Stimulated activated CD8-positive, alpha-beta memory T cell treated with anti-CD3 and anti-CD28 coated beads, Interleukin-2, amount 100 ng/mL, for 48 hours (primary cell): ENCODE measurements around the gene POR.

Source experiments
- DNase-seq, 2 donors: peaks; one replicate each; pipeline ENCODE4 v3.0.0-alpha.2; 2020; ENCODE audit warnings: low read depth in 2 of 2

Gene POR

DNA sequence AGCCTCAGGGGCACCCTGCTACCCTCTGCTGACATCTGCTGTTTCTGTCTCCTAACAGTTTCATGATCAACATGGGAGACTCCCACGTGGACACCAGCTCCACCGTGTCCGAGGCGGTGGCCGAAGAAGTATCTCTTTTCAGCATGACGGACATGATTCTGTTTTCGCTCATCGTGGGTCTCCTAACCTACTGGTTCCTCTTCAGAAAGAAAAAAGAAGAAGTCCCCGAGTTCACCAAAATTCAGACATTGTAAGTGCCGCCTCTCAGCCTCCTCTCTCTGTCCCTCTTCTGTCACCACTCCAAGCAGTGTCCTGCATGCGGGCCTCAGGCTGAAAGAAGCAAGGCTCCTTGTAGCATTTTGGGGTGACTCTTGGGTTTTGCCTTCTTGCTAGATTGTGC is 39.0 kb downstream of the POR start:
- no peak for DNase-seq

DNA sequence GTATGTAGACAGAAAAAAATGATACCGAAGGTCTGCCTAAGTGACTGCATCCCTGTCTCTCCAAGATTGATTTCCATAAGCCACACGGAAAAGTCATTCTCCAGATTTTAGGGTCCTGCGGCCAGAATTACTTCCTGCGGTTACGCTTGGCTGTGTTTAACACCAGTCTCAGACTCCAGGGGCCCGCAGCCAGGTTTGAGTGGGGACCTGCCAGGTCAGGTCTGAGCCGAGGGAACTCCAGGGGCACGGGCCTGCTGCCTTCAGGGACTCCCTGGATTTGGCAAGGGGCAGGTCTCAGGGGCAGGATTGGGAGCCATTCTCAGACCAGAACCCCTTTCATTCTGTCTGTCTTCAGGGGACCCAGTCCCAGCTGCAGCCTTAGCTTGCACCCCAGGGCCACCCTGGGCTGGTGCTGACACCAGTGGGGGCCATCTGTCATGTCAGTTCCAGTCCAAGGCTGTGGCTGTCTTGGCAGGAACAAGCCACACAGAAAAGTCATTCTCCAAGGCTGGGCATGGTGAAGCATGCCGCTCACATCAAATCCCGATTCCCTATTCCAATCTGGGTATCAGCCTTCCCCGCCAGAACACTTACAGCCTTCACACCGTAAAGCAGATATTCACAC is 40.5 kb downstream of the POR start:
- DNase-seq: no peak

DNA sequence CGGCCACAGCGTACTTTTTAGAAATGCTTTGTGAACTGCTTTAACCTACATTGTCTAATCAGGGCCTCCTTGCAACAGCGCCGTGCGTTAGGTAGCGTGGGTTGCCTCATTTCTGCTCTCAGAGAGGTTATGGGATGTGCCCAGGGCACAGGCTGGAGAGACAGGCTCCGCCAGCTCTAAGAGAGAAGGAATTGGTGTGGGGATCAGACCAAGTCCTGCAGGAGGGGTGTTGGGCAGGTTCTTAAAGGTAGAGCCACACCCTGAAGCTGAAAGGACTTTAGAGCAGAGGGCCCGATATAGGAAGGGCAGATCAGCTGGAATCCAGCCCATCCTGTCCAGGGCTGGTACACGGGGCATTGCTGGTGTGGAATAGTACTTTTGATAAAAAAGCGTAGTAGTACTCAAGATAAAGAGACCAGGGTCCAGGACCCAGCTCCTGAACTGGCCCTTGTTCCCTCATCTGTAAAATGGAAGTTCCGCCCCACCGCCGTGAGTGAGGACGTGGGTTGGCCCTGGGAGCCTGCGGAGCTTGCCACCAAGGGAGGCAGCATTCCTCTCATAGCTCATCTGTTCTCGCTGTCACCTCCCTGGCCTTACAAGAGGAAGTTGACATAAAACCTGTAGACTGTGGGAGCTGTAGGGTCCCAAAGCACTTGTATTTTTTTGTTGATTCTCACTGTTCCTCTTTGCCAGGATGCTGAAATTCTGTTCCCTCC is 42.2 kb downstream of the POR start:
- DNase-seq: no peak

DNA sequence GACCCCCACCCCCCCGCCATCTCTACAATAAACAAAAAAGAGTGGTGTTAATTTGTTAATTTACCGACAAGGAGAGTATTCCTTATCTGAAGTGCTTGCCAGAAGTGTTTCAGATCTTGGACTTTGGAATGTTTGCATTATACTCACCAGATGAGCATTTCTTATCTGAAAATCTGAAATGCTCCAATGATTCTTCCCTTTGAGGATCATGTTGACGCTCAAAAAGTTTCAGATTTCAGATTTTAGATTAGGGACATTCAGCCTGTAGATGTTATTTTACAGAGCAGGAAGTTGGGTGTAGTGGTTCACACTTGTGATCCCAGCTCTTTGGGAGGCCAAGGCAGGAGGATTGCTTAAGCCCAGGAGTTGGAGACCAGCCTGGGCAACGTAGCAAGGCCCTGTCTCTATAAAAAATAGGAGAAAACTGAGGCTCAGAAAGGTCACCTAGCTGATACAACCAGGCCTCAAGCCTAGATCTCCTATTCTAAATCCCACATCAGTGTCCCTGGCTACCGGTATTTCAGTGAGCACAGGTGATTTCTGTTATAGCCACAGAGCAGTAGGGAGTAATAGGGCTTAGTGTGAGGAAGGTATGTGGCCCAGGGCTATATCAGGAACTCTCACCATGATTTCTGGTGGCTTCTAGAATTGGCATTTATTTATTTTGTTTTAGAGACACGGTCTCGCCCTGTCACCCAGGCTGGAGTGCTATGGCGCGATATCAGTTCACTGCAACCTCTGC is 44.0 kb downstream of the POR start:
- no peak for DNase-seq

DNA sequence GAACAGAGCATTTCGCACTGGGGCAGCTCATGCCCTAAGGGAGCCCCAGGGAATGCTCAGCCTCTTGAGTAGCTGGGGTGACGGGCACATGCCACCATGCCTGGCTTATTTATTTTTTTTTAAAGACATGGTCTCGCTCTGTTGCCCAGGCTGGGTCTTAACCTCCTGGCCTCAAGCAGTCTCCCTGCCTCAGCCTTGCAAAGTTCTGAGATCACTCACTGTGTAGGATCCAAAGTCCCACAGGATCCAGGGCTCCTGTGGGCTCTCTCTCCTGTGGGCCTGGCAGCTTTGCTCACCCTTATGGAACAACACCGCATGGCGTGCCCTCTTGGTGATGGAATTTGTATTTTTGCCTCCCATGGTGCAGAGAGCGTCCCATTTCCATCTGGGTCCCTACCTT is 45.4 kb downstream of the POR start:
- no peak for DNase-seq

DNA sequence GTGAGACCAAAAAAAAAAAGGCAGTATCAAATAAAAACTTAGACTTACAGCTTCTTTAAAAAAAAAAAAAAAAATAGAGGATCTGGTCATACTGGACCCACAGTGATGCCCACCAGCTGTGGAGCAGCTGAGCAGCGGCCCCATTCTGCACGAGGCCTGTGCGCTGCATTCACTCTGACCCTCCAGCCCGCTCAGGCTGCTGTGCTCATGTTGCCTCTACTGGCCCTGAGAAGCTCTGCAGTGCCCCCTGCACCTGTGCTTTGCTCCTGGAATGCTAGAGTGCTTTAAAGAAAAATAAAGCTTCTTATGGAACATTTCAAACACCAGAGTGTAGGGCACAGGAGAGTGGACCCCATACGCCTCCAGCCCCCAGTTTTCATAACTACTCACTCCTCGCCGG is 46.3 kb downstream of the POR start:
- DNase-seq: no peak

DNA sequence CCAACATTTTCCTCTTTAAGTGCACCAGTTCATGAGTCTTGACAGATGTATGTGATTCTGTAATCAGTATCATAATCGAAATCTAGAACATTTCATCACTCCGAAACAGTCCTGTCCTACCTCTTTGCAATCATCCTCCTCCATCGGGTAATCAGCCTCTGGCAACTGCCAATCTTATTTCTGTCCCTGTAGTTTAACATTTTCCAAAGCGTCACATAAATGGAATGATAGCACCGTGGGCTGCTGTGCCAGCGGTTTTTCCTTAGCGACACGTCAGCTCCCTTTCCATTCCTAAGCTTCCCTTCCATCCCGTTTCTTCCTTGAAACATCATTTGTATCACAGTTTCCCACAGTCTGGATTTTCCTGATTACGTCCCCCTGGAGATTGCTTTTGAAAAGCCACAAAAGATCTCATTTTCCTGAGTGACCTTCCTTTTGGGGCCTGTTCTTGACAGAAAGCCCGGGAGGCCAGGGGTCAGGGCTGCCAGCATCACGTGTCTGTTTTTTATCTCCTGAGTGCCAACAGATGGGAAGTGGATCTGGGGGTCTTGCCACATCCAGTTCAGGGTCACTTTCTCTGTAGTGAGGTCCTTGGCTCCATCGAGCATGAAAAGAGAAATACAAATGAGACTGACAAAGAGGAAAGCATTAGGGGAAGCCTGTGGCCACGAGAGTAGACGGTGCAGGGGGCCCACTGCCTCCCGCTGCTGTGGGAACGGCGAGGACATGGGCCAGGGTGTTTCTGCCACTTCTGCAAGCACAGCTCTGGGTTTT is 47.8 kb downstream of the POR start:
- no peak for DNase-seq

DNA sequence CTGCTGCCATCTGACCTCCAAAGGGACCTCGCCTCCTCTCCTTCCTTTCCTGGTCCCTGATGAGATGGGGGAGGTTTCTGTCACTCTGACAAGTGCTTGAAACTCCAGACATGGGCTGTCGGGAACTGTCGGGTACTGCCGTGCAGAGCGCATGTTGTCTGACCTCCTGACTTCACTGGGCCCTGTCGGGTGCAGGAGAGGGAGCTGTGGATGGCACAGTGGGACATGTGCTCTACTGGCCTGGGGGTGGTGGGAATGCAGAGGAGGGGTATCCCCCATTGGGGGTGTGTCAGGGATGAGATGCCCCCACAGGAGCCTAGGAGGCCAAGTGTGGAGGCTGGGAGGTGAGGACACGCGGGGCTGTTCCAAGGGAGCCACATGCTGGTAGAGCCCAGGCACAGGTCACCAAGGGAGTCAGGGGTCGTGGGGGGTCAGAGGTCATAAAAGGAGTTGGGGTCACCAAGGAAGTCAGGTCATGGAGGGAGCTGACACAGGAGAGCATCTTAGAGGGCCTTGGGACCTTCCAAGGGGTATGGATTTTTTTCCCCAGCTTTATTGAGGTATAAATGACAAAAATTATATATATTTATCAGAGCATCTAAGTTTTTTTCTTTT is 48.5 kb downstream of the POR start:
- DNase-seq: no peak

DNA sequence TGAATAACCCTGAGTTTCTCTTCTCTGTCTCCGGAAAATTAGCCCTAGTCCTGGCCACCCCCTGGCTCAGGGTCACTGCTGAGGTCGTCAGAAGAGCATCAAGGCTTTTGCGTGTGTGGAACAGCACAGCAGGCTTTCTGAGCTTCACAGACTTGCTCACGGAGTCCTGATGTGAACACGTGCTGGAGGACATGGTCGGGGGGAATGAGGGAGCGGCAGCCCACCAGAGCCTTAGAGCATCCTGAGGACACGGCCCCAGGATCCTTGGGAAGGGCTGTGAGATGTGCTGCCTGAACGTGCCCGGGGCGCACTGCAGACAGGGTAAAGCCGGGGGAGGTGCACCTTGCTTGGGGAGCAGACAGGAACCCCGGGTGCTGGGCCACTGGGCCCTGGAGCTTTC is 50.7 kb downstream of the POR start:
- DNase-seq: no peak

DNA sequence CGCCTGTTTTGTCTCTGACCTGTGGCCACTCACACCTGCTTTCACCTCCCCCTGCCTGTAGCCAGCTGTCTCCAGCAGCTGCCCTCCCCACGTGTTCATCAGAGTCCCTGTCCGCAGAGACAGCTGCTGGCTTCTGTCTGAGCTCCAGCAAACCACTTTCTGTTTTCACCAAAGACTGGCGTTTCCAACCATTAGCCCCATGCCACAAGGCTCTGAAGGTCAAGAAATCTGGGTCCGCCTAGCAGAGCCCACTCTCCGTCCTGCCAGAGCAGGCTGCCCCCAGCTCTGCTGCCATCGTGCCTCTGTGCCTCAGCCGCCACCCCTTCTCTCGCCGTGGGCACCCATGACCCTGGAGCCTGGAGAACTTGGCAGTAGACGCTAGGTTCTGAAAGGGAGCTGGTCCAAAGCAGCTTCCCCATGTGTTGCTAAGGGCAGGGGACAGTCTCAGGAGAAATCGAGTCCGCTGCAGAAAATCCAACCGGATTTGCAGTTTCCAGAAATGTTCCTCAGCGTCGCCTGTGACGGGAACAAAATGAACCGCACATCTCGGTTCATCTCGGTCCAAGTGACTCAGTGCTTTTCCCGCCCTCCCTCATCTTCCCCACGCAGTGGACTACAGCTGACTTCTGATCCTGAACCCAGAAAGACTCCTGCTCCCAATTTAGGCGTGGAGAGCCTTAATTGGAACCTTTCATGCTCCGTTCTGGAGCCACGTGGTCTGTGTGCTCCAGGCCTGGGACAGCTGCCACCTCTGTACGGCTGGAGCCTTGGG is 51.4 kb downstream of the POR start:
- no peak for DNase-seq

DNA sequence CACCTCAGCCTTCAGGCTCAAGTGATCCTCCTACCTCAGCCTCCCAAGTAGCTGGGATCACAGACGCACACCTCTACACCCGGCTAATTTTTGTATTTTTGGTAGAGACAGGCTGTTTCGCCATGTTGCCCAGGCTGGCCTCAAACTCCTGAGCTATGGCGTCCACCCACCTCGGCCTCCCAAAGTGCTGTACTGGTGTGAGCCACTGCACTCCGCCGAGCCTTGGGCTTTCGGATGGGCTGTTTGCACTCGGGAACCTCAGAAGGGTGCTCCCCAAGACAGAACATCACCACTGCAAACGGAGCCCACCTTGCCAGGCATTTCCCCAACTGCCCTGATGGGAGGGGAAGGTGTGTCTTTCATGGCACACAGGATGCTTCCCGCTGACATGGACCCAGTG is 52.1 kb downstream of the POR start:
- DNase-seq: no peak

DNA sequence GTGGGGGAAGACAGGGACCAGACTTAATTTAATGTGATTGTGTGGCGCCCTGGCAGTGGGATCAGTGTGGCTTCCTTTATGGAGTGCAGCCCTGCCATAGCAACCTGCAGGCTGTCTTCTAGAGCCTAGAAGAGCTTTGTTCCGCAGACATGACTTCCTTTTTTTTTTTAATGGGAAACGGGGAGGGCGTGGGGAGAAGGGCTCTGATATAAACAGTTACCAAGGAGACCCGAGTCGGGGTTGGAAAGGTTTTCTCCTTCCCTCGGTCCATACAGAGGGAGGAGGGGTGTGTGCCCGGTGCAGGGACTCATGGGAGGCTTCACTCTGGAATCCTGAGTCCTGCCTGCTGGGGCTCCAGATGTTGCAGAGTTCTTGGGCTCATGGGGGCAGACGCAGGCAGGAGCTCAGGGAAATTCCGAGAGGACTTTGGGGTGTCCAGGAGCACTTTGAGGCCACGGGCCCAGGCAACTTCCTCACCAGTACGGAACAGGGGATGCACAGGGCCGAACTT is 52.6 kb downstream of the POR start:
- DNase-seq: no peak

DNA sequence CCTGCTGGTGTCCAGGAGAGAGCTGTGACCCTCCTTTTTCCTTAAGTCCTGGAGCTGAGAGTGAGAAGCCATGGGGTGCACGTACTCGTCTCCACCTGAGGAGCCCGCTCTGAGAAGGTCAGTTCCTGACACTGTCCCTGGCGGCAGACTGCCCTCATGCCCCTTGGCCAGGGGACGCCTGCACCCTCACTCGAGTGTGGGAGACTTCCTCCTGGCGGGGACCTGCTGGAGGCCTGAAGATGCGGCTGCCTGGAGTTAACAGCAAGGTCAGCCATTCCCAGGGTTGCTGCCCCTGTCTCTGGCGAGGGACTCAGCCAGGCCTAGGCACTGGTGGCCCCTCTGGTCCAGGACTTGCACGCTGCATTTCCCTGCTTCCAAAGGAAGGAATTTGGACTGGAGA is 53.1 kb downstream of the POR start:
- DNase-seq: no peak

DNA sequence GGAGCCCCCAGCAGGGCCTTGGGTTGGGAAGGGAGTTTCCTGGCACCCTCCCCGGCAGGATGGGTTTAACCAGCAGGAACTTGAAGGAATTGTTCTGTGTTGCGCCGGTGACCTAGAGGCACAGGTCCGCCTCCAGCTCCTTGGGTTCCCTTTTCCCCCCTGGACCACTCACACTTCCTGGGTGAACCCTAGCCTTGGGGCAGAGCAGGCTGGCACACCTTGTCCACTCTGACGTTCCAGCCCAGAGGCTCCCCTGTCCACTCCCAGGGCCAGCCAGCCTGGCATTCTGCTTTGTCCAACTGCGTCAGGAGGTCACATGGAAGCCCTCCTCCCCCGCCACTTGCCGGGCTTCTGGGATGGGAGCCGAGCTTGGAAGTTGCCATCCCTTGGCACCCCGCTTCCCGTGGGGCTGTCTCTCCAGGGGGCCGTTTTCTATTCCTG is 53.6 kb downstream of the POR start:
- no peak for DNase-seq

DNA sequence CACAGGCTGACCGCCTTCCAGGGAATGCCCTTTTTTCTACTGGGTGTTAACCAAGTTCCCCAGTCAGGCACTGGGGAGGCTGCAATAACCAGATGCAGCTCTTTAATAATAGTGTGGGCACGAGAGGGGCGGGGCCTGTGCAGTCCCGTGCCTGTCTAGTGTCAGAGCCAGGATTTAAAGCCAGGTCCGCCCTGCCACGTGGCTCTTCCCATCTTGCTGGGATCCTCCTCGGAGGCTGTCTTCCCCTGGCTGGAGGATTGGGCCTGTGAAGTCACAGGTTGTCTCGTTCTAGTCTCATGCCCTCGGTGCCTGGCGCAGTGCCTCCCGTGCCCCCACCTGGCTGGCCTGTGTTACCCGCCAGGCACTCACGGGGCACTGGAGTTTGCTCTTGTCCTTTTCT is 54.2 kb downstream of the POR start:
- no peak for DNase-seq

DNA sequence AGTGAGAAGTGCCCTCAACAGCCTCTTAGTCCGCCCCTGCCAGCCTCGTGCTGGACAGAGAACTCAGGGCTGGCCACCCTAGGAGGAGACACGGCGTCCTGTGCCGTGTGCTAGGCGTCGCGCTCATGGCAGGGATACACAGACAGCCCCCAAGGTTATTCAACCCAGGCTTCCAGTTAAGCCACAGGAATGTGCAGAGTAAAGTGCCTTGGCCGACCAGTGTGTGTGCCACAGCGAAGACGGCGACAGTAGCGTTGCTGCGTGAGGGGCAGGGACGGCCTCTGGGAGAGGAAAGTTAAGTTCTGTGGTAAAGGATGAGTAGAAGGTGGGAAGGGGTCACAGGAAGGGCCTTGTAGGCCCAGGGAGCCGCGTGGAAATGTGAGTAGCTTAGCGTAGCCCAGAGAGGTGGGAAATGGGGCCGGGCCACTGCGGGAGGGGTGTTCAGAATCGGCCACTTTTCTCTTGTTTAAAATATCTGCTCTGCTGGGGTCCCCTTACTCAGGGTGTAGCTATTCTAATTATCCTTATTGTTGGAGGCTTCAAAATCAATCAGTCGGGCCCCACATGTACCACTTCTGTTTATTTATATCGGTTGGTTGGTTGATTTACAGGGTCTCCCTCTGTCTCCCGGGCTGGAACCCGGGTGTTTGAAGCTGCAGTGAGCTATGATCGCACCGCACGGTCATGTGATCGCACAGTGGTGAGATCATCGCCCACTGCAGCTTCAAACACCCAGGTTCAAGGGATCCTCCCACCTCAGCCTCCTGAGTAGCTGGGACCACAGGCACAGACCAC is 54.9 kb downstream of the POR start:
- no peak for DNase-seq

DNA sequence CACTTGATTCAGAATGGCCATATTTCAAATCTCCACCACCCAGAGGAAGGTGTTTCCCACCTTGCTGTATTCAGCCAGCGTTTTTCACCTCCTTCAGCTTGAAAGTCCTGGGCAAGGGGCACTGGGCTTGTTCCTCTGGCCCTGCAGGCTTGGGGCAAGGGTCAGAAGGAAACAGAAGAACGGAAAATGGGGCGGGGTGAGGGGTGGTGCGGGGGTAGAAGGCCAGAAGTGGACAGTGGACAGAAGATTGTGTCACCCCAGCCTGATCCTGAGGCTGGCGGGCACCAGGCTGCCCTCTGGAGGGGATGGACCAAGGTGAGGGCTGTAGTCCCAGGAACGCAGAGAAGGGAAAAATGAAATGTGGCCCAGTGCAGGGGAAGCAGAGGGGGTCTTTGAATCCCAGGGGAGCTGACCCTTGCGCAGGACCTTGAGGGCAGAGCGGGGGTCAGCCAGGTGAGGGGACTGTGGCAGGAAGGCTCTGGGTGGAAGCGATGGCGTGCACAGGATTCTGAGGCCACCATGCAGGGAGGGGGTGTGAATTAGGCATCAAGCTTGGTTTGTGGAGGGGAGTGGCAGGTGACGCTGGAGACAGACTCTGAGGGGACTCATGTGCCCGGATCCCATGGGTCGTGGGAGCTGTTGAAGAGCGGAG is 56.5 kb downstream of the POR start:
- no peak for DNase-seq

DNA sequence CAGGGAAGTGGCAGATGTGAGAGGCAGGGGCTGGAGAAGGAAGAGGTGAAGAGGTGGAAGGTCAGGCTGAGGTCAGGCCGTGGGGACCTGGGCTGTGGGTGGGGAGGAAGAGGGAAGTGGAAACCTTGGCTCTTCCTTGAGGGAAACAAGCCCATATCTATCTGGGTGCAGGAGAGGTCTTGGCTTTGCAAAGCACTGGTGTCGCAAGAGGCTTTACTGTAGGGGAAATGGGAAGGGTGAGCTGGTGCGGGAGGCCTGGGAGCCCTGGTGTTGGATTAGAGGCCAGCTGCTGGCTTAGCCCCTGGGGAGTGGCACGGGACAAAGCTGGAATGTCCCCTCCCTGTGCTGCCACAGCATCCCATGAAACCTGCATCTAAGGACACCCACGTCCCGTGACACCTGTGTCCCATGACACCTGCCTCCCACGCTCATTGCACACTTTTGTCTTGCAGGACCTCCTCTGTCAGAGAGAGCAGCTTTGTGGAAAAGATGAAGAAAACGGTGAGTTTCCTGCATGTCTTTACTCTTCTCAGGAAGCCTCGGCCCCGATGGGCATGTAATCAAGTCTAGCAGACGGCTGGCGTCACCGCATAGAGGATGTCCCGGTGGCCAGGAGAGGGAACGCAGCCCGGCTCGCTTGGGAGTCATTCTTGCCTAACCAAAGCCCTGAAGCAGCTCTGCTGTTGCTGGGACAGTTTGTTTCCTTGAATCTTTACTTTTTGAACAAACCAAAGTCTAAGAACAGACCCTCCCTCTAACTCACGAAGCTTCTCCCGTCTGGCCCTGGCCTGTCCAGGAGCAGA is 57.2 kb downstream of the POR start:
- DNase-seq: no peak

DNA sequence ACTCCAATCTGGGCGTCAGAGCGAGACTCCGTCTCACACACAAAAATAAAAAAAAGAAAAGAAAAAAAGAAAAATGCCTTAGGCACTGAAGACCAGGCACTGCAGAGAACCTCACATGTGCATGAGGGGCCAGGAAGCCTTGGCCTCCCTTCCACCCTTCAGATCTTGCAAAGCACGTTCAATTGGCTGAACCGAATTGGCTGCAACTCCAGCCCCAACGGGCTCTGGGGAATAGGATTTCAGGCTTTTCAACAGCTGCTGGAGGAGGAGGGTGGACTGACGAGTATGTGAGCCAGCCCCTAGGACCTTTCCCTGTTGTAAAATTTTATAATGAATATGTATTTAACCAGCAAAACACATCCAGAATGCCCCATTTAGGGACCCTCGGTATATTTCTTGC is 62.8 kb downstream of the POR start:
- DNase-seq: no peak
